NCI-H1417 treated with DMSO at 0.1 percent for 48 hours (cell line): ENCODE data around the gene CYBC1.

Experiments
- DNase-seq: peaks from one replicate; lab custom pipeline; 2025; lab: John Stamatoyannopoulos, UW

CYBC1 gene

DNA sequence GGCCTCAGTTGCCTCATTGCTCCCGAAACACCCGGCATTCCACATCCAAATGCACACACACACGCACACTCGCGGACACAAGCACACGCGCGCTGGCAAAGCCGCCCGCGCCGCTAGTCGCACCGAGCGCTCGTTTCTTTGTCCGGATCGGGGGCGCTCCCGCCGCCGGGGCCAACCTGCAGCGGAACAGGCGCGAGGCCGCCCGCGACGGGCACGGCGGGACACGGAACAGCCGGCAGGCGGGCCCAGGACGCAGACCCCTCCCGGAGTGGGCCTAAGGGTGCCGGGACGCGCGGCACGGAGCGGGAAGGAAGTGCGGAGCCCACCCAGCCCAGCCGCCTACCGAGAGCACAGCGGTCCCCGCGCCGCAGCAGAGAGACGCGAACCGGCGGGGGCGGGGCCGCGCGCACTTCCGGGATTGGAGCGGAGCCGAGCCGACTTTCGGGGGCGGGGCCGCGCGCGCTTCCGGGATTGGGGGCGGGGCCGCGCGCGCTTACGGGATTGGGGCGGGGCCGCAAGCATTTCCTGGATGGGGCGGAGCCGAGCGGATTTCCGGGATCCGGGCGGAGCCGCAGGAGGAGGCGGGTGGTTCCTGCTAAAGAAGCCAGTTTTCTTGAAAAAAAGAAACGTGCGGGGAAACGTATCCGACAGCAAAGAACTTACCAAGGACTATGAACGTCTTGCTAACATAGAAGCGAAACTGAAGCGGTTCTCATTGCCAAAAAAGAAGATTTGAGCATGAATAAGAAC is at the start of gene CYBC1:
CYBC1 (minus strand) TSS at position 396 of the 750 bp plus-strand sequence. CDS start 1,498 bp downstream, outside the sequence.
- DNase-seq = peak; percentile 40

DNA sequence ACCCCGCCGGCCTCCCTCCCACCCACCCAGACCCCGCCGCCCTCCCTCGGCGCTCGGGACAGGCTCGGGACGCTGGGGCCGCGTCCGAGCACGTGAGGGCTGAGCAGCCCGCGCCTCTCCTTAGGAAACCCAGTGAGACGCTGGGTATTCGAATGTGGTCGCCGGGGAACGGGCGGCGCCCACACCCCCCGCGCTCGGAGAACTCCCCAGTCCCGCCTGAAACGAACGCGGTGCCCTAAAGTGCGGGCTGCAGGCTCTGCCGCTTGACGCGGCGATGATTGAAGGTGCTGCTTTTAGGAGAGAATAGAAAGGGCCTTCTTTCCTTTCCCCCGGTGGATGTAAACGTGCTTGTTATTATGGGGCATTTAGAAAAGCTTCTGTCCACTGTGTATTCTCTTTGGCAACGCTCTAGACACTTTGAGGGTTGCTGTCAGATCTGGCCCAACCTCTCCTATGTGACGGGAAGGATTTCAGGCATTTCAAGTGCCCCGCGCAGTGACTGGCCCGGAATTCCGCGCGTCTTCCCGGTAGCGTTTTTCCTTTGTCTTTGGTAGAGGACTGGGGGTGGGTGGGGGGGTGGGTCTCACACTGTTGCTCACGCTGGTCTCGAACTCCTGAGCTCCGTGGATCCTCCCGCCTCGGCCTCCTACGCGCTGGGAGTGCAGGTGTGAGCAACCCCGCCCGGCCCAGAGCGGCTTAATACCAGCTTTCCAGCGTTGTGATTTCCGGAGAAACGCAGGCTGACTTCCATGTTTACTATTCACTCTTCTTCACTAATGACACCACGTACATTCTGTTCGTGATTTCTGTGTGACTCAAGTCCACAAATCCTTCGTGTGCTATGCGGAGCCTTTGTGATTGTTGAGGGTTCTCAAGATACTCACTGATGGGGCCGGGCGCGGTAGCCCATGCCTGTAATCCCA is 47.2 kb upstream of the CYBC1 start:
- no peak for DNase-seq

DNA sequence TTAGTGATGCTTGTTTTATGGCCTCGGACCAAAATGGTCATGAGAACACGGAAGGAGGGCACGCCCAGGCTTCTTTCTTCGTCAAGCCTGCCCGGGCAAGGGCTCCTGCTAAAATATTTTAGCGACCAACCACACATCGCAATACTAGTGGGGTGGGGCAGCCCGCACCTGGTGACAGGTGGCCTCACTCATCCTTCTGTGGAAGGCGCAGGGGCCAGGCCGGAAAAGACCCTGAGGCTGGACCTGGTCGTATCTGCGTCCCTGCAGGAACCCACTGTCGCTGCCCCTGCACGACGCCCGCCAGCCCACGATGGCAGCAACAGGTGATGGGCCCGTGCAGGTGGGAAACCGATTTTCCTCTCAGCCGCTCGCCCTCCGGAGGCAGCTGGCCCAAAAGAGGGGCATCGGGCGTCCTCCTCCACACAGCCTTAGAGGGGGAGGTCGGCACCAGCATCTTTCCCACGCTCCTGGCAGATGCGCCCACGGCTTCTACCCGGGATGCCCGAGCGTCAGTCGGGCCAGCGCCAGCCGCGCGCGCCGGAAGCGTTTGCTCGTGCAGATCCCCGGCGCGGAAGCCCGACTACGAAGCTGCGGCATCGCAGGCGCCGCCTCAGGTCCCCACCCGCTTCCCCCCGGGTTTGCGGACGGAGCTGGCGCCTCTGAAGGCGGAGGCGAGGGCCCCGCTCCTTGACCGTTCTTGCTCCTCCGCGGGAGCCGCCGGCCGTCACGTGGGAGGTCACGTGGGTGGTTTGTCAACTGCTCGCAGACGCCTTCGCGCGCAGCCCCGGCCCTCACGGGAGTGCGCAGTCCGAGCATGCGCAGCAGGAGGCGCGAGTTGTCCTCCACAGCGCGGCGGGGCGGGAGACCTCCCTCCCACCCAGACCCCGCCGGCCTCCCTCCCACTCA is 46.2 kb upstream of the CYBC1 start:
- peak; percentile 41 for DNase-seq

DNA sequence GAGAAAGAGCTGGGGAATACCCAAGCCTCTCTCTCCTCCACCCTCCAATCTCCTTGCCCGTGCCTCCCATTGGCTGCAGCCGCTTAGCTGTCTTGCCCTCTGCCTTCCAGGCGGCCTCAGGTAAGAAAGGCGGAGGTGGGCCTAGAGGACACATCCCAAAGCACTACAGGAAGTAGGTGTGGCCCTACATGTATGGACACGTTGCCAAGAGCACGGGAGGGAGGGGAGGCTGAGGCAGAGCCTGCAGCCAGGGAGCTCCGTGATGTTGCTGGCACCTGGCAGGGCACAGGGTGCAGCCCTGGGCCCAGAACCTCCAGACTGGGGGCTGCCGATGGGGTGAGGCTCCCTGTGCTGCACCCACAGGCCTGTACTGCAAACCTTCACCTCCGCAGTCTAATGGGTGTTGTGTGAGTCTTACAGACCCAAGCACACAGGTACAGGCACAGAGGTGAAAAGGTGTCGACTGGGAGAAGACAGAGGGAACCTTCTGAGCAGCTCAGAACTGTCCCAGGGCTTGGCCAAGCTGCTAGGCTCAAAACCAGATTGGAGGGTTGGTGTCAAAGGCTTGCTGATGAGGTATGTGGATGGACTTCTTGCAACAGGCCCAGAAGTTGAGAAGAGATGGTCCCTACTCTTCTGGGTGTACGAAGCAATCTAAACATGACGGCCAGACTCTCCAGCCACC is 45.4 kb upstream of the CYBC1 start:
- peak; percentile 31 for DNase-seq

DNA sequence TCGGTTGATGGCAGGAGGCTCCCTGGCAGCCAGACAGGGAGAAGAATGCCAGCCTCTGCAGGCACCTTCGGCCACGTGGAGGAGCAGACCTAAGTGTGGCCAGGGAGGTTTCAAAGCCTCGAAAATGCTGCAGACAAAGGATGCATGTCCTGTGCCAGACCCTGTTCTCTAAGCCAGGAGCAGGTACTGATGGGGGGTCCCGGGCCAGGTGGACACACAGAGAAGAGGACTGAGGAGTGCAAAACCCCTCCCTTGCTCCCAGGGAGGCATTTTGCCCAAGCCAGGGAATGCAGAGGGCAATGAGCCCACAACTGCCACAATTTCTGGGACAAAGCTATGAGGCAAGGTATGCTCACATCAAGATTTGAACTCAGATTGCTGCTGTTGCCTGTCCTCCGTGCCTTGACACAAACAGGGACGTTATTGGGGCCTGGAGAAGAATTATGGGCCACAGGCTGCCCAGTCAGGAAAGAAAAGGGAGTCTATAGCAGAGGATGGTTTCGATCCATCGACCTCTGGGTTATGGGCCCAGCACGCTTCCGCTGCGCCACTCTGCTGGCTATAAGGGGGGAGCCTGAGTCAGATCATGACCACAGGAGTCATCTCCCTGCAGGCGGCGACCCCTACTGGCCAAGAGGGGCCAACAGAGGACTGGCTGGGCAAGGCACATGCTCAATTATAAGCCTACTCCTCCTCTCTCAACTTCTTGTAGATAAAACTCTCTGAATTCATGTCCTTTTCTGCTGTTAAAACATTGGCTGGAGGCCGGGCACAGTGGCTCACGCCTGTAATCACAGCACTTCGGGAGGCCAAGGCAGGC is 43.9 kb upstream of the CYBC1 start:
- no peak for DNase-seq

DNA sequence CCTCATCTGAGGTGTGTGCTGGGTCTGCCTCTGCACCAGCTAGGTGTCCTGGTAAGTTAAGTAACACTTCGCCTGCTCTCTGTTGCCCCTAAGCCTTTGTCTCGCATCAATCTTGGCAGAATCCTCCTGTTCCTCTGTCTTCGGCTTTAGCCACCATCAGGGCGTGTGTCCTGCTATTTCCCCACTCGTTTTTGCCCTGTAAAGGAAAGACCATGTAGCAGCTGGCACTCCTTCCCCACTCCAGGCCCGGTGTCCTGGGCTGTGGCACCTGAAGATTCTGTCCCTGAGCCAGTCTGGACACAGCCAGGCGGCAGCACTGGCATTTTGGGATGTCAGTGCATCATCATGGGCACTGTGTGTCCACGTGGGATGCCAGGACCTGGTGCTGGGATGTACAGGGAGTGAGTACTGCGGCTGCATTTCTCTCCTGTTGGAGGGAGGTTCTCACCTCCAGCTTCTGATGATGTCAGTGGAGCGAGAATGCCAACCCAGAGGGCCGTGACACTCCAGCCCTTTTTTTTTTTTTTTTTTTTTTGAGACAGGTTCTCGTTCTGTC is 42.8 kb upstream of the CYBC1 start:
- DNase-seq = no peak

DNA sequence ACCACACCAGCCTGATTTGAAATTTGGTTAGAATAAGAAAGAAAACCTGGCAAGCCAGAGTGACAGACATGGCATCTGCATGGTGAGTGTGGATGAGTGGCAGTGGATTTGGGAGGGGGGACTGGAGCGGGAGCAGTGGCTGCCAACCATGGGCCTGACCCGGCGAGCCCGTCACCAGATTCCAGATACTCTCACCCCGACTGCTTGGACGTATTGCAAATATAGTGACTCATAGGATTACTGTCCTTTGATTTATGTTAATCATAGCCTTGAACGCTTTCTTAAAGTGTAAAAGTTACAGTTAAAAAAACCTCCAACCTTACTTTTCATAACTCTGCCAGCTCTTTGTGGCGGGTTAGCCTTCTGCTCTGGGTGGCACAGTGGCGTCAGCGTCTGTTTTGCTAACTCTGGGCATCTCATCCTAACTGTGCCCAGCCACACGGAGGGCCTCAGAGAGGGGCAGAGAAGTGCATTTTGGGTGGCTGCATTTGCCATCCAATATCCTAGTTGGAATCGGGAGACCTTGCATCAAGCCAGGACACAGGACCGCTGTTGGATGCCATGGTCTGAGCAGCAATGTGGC is 42.2 kb upstream of the CYBC1 start:
- DNase-seq = no peak

DNA sequence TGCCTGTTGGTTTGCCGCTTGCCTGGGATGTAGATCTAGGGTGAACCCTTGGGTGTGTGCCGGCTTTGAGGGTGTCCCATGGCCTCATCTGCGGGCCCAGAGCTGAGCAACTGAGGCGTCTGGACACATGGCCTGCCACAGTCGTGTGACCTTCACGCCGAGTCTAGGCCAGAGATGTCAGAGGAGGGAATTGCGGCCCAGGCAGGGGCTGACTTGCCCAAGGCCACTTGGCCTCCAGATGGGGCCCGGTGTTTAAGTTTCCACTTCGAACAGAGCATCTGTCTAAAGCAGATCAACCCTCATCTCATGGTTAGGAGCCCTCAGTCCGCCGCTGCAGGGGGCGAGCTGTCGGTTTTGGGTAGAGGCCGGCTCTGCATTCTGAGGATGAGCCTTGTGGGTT is 41.0 kb upstream of the CYBC1 start:
- DNase-seq = no peak

DNA sequence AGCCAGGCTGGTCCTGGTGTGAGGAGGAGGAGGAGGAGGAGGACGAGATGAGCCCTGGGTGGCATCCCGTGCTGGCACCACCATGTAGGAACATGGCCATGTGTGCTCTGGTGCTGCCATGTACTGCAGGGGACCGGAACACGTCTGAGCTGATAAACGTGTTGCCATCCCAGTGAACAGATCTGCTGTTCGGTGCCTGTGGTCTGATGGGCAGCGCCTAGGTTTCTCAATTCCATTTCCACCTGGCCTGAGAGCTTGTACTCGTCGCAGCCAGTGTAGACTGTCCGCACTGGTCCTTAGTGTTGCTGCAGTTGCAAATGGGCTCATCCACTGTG is 40.6 kb upstream of the CYBC1 start:
- no peak for DNase-seq

DNA sequence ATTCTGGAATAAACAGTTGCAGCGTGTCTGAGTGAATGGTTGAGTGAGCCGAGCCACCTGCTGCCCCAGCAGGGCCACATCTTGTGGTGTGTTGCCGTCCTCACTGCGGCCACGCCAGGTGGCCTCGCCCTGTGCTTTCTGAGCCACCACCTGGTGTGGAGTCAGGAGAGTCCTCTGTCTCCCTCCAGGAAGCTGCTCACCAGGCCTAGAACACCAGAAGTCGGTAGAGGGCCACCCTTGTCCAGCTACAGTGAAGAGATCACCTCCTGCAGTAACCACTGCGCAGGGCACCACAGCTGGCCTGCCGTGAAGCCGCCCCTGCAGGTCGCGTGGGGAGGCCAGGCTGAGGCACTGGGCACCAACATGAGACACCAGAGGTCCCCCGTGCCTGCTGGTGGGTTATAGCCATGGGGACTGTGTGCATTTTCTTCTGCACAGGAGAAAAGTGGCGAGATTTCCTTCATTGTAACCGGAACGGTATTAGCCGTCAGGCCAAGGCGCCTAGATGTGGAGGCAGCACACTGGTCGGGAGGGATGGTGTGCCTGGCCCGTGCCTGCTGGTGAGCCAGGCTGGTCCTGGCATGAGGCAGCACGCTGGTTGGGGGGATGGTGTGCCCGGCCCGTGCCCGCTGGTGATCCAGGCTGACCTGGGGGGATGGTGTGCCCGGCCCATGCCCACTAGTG is 40.1 kb upstream of the CYBC1 start:
- peak; percentile 42 for DNase-seq

DNA sequence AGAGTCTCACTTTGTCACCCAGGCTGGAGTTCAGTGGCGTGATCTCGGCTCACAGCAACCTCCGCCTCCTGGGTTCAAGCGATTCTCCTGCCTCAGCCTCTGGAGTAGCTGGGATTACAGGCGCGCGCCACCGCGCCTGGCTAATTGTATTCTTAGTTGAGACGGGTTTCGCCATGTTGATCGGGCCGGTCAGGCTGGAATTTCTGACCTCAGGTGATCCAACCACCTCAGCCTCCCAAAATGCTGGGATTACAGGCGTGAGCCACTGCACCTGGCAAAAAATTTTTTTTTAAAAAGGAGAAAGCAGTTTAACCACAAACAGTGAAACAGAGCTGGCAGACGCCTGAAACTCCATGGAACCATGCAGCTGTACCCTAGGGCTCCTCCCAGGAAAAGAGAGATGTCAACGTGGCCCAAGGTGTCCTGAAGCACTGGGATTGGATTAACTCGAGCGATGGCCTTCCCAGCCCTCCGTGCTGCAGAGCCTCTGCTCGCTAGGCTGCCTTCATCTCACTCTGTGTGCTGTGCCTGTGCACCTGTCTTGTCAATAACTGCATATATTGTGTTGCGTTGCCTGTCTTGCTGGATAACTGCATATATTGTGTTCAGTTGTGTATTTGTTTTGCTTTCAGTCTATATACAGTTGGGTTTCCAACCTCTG is 39.4 kb upstream of the CYBC1 start:
- DNase-seq = no peak

DNA sequence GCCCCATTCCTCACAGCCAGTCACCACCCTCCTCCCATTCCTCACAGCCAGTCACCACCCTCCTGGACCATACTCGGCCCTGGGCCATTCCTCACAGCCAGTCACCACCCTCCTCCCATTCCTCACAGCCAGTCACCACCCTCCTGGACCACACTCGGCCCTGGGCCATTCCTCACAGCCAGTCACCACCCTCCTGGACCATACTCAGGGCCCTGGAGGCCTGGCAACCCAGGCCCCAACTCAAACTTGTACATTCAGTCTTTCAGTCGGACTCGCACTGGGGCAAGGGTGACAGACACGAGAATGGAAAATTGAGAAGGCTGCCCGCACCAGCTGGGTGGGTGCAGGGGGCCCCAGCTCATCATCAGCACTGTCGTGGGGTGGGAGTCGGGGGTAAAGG is 38.6 kb upstream of the CYBC1 start:
- no peak for DNase-seq

DNA sequence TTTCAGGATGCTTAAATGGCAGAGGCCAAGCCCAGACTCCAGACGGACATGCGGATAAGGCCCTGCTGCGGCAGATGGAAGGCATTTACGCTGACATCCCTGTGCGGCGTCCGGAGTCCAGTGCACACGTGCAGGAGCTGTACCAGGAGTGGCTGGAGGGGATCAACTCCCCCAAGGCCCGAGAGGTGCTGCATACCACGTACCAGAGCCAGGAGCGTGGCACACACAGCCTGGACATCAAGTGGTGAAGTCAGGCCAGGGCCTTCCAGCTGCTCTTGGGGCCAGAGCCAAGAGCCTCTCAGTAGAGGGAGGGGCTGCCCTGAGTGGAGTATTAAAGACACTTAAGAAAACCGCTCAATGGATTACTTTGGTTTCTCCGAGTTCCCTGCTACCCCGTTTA is 37.4 kb upstream of the CYBC1 start:
- DNase-seq = no peak

DNA sequence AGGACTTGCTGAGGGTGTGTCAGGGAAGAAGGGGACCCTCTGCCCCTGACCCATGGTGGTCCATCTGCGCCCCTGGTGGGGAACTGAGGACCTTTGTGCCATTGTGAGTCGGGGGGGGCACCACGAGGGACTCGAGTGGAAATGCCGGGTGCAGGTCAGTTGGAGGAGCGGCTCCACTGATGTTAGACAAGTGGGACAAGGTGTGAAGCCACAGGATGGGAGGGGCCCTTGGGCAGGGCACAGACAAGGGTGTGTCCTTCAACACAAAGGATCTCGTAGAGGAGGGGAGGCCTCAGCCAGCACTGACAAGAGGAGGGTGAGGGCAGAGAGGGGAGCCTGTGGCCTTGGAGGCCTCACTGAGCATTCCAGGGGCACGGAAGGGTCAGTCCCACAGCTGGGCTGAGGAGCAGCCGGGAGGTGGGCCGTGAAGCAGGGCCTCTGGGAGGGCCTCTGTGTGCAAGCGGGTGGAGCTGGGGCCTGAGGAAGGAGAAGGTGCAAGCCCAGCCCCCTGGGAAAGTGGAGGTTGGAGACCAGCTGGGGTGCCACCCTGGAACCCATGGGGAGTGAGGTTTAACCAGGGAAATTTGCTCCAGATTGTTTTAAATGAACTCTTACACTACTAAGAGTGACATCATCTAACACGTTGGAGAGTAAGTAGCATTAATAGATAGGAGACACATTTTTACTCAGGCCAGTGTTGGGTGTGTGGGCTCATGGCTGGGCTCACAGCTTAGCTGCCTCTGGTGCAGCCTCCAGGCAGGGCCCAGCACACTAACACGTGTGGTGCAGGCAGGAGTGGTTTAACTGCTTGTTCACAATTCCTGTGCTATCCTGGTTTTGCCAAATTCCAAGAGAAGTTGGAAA is 35.9 kb upstream of the CYBC1 start:
- DNase-seq = no peak

DNA sequence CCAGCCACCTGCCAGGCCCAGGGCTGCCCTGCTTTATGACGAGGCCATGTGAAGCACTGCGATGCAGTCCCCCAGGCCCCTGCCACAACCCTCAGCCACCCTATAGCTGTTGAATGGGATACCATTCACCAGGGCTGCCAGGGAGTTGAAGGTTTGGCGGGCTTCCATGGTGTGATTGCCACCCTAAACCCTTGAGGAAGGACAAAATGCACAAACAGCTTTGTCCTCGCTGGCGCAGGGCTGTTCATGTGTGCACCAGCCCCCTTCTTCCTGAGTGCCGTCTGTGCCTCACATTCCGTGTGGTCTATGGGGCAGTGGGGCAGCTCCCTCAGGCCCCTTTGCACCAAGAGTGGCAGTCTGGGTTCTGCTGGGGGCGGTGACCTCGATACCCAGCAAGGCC is 33.3 kb upstream of the CYBC1 start:
- no peak for DNase-seq

DNA sequence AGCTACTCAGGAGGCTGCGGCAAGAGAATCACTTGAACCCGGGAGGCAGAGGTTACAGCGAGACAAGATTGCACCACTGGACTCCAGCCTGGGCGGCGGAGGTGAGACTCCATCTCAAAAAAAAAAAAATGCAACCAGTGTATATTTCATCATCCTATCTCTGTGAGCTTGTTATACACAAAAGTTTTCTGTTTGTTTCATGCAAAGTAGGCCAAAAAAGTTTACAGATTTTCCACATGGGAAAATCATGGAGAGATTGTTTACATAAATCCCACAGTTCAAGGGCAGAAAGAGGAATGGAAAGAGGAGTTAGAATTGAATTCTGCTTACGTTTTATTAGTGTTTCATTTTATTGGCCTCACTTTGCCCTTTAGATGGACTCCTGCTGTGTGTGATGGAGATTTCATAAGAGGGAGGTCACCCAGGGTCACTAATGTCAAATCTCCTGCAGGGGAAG is 32.7 kb upstream of the CYBC1 start:
- no peak for DNase-seq

DNA sequence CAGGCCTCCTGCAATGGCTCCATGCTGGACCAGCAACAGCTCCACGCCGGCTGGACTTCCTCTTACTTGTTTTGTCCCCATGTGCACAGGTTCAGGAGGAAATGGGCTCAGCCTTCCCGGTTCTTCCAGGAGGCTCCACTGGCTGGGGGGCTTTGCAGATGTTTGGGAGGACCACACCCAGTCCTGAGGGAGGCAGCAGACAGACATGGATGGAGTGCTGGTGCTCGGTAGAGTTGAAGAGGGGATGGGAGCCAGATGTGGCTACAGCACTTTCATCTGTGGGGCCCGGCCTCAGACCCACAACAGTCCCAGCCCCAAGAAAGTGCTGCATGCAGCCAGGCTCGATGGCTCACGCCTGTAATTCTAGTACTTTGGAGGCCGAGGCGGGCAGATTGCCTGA is 29.8 kb upstream of the CYBC1 start:
- DNase-seq = no peak

DNA sequence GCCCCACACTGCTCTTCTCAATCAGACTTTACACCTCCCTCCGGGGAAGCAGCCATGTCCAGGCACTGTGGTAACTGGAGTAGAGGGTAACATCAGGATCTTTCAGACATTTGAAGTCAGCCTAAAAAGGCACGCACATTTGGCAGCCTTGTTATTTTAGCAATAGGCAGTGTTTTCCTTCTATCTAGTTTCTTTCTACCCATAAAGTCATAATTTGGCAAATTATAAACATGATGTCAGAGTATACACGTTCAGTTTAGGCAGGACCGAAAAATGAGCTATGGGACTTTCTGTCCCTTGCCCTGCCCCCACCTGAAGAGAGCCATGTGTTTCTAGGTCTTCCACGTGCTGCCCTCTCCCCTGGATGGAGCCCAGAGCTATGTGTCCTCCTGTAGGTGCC is 29.1 kb upstream of the CYBC1 start:
- no peak for DNase-seq
